HepG2 (cell line): Measurements from ENCODE around the gene TSPAN15. TPM values are rescaled to one million over a fixed set of nuclear protein-coding genes. Genes with fewer than 3 reads are reported as not detected.

Source experiments
- ATAC-seq: fragments of 200-7000 bp; cut with Tn5 transposase; 3 replicates; pipeline ENCODE4 v1.9.1; 2020; ENCODE audit warnings: mild to moderate bottlenecking, moderate library complexity
- BruUV-seq: library from RNA; stranded (reverse); fragments of 400-500 nt; replicated peaks from 2 replicates; lab custom pipeline; 2021; lab: Mats Ljungman, UMichigan
- CTCF ChIA-PET: fragments of 300-600 bp; formaldehyde crosslinking; extraction: SDS; loops from one replicate; lab custom pipeline; 2021; ENCODE audit warnings: low total read pairs, inconsistent platforms, low intra/inter-chr PET ratio; lab: Yijun Ruan, JAX
- POLR2A ChIA-PET: fragments of 350-600 bp; sonication (Branson Sonifier 250); formaldehyde crosslinking; loops from one replicate; lab custom pipeline; 2020; ENCODE audit warnings: antibody characterized with exemption, inconsistent platforms; lab: Yijun Ruan, JAX
- DNase-seq: peaks from one replicate; pipeline ENCODE4 v3.0.0-alpha.2; 2015; ENCODE audit warnings: low spot score
- FAIRE-seq: peaks from 3 replicates; lab custom pipeline; 2011; peaks lifted over from hg19 to GRCh38; lab: Jason Lieb, UNC
- H2AFZ ChIP-seq: one replicate; pipeline ENCODE4 v1.6.1; 2011; ENCODE audit warnings: low read length, inconsistent platforms
- H3K27ac ChIP-seq: fragments of 300-600 bp; 3 replicates; pipeline ENCODE4 v1.8.0; 2011; ENCODE audit warnings: mixed run types, mild to moderate bottlenecking, mixed read lengths, low read length, inconsistent platforms; ENCODE audit not compliant: insufficient read depth; ENCODE audit errors: extremely low read length
- H3K27me3 ChIP-seq, 2 experiments: fragments of 200-600 bp in 1 of 2; 2 replicates in 1 of 2; 3 replicates in 1 of 2; pipeline versions ENCODE4 v1.6.0 to v1.8.0; 2011; ENCODE audit warnings: low read length in 2 of 2, mild to moderate bottlenecking in 2 of 2, moderate library complexity in 2 of 2, inconsistent platforms in 1 of 2; ENCODE audit not compliant: insufficient read depth in 2 of 2, control insufficient read depth in 1 of 2
- H3K36me3 ChIP-seq, 2 experiments: fragments of 200-600 bp in 1 of 2; replicated peaks in 1 of 2; 2 replicates in 1 of 2; 3 replicates in 1 of 2; pipeline versions ENCODE4 v1.5.1 to v1.8.0; 2011; ENCODE audit warnings: low read length in 2 of 2, inconsistent platforms in 1 of 2; ENCODE audit not compliant: insufficient read depth in 2 of 2, control insufficient read depth in 1 of 2
- H3K4me1 ChIP-seq: 2 replicates; pipeline ENCODE4 v1.5.1; 2012; ENCODE audit warnings: low read length, inconsistent platforms; ENCODE audit not compliant: insufficient read depth
- H3K4me2 ChIP-seq: 2 replicates; pipeline ENCODE4 v1.6.0; 2011; ENCODE audit warnings: low read depth, low read length, inconsistent platforms
- H3K4me3 ChIP-seq, 3 experiments: fragments of 200-600 bp in 1 of 3; sonication (generic), shearing (Covaris generic) in 1 of 3; replicated peaks in 1 of 3; 2 replicates each; pipeline ENCODE4 v1.5.1; 2011 to 2016; ENCODE audit warnings: low read length in 3 of 3, inconsistent platforms in 2 of 3, low read depth in 2 of 3, mild to moderate bottlenecking in 2 of 3, control low read depth in 1 of 3, mixed read lengths in 1 of 3; ENCODE audit not compliant: insufficient read depth in 1 of 3
- H3K79me2 ChIP-seq: one replicate; pipeline ENCODE4 v1.6.1; 2011; ENCODE audit warnings: low read length, inconsistent platforms; ENCODE audit not compliant: insufficient read depth
- H3K9ac ChIP-seq: 2 replicates; pipeline ENCODE4 v1.6.0; 2011; ENCODE audit warnings: mild to moderate bottlenecking, low read depth, low read length, inconsistent platforms; ENCODE audit not compliant: insufficient read depth
- H3K9me3 ChIP-seq: 2 replicates; pipeline ENCODE4 v1.5.1; 2012; ENCODE audit warnings: mild to moderate bottlenecking, low read length
- H4K20me1 ChIP-seq: 2 replicates; pipeline ENCODE4 v1.6.0; 2011; ENCODE audit warnings: inconsistent platforms, mild to moderate bottlenecking, low read length, moderate library complexity; ENCODE audit not compliant: insufficient read depth
- CENPBD1 ChIP-seq: sonication (generic); formaldehyde crosslinking; IDR thresholded peaks from 2 replicates; pipeline ENCODE4 v1.8.0; 2022; ENCODE audit warnings: missing genetic modification reagents, low read depth, mild to moderate bottlenecking, borderline replicate concordance
- ELF4 ChIP-seq: sonication (generic); formaldehyde crosslinking; IDR thresholded peaks from 2 replicates; pipeline ENCODE4 v1.5.0; 2020; ENCODE audit warnings: missing genetic modification reagents, mild to moderate bottlenecking, moderate library complexity, borderline replicate concordance
- NFE2 ChIP-seq: sonication (generic); formaldehyde crosslinking; IDR thresholded peaks from 2 replicates; pipeline ENCODE4 v1.4.0; 2020; ENCODE audit warnings: missing genetic modification reagents
- ZNF557 ChIP-seq: sonication (generic); formaldehyde crosslinking; IDR thresholded peaks from 2 replicates; pipeline ENCODE4 v1.4.0; 2020; ENCODE audit warnings: missing genetic modification reagents
- ZZZ3 ChIP-seq: sonication (generic); formaldehyde crosslinking; IDR thresholded peaks from 2 replicates; pipeline ENCODE4 v1.4.0; 2020; ENCODE audit warnings: missing genetic modification reagents, mild to moderate bottlenecking, borderline replicate concordance
- WGBS: methylation state at CpG from one replicate; pipeline ENCODE4 v1.1.6; 2017; ENCODE audit warnings: low lambda C conversion rate; 5-methylcytosine and 5-hydroxymethylcytosine counted together
- in situ Hi-C: cut with HindIII; loops from 2 replicates; pipeline ENCODE4 v1.10.0; 2017; ENCODE audit warnings: low pct_unique_long_range_greater_than_20kb; ENCODE audit not compliant: extremely low pct_ligation_motif_present
- intact Hi-C: fragments of 100-400 bp; cut with micrococcal nuclease; formaldehyde crosslinking; loops from one replicate; pipeline ENCODE4 v1.10.0; 2022; ENCODE audit not compliant: unreplicated experiment
- polyA plus RNA-seq, 8 experiments: library from polyadenylated mRNA; depleted of rRNA in 3 of 8; stranded (reverse) in 7 of 8; unstranded in 1 of 8; fragments of >200 nt; fragmentation: Illumina TruSeq in 4 of 8; extraction: Trizol in 4 of 8; gene quantifications; 2 replicates each; pipeline versions ENCODE4 v1.2.1 to v1.2.3, GENCODE V29; 2011 to 2016; ENCODE audit warnings: low read depth in 4 of 8, missing spikeins in 1 of 8, mixed read lengths in 1 of 8; ENCODE audit not compliant: insufficient read depth in 1 of 8
- total RNA-seq, 5 experiments: library from RNA; depleted of rRNA; stranded (reverse); fragments of >200 nt; fragmentation: Illumina TruSeq; extraction: Trizol; gene quantifications; 2 replicates each; pipeline ENCODE4 v1.2.3, GENCODE V29; 2016; ENCODE audit warnings: low read depth in 1 of 5
- TF ChIP-seq, protein P1 (sequence below): IDR thresholded peaks from 2 replicates; pipeline ENCODE4 v1.6.1; 2016; ENCODE audit warnings: missing compliant biosample characterization, missing genetic modification reagents, borderline replicate concordance

Gene TSPAN15
- total and polyA plus RNA-seq, 2 of the 13 experiments (the other 11 are each of a cell fraction or from before 2014, with no cell fraction given) = 0.27 to 3.2 TPM

DNA sequence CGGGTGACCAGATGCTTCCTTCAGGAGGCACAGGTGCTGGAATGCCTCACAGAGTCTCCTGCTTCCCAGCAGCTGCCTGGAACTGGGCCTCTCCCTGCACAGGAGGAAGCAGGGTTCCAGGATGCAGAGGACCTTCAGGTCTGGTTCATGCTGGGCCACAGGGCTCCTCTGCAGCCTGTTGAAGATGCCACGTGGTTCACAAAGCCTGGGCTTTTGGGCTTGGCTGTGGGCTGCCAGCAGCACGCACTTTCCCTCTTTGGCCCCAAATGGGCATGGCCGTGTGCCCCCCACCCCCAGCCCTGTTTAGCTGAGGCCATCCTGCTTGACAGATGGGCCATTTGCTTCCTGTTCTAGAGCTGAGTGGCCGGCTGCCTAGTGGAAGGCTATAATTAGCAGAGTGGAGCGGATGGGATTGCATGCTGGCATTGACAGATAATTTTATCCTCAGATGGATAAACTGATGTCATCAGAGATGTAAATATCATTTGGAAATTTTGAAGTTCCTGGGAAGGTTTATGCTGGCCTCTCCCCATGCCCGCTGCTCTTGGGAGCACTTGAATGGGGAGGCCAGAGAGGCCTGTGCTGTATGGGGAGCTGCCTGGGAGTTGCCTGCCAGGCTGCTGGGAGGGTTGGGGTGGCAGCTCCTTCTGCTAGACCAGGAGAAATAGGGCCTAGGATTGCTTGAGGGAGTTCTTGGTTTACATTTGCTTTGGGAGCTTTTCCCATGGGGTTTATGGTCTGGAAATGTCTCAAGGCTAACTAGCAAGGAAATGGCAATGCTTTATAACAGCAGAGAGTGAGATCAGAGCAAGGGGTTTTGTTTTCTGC is 28.2 kb downstream of the TSPAN15 start:
- TF ChIP-seq ZNF557 (CRISPR knock-in tag) (no peak), ELF4 (CRISPR knock-in tag) (no peak), NFE2 (CRISPR knock-in tag) (no peak), CENPBD1 (CRISPR knock-in tag) (no peak), ZZZ3 (CRISPR knock-in tag) (no peak)
- TF ChIP-seq, protein P1, sequence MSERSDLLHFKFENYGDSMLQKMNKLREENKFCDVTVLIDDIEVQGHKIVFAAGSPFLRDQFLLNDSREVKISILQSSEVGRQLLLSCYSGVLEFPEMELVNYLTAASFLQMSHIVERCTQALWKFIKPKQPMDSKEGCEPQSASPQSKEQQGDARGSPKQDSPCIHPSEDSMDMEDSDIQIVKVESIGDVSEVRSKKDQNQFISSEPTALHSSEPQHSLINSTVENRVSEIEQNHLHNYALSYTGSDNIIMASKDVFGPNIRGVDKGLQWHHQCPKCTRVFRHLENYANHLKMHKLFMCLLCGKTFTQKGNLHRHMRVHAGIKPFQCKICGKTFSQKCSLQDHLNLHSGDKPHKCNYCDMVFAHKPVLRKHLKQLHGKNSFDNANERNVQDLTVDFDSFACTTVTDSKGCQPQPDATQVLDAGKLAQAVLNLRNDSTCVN (CRISPR knock-in tag) = no peak
- Histone ChIP-seq H3K4me3 (no peak overlapping the region), H4K20me1 (no peaks in the 10 kb centered on the region), H2AFZ (no peak overlapping the region), H3K36me3 (no peaks in the 10 kb centered on the region), H3K9ac (no peak overlapping the region), H3K4me1 (no peaks in the 10 kb centered on the region), H3K4me2 (no peak overlapping the region), H3K27me3 (peaks cover 1 to 27% of the 10 kb centered on the region in 2 experiments; a peak in 3 of 5 replicates), H3K9me3 (no peaks in the 10 kb centered on the region), H3K79me2 (no peaks in the 10 kb centered on the region), H3K27ac (no peak overlapping the region)
- ATAC-seq (no peak), DNase-seq (no peak), FAIRE-seq (no peak)
- ChIA-PET POLR2A (no interaction called here), CTCF (no interaction called here)
- BruUV-seq = no TSS peak
- WGBS = 28% methylated on average over 7 of the region's 7 CpGs
- intact Hi-C loops = no loop called here
- in situ Hi-C loops = no loop called here
